ENCODE measurements around the gene MRPS2.

DNA sequence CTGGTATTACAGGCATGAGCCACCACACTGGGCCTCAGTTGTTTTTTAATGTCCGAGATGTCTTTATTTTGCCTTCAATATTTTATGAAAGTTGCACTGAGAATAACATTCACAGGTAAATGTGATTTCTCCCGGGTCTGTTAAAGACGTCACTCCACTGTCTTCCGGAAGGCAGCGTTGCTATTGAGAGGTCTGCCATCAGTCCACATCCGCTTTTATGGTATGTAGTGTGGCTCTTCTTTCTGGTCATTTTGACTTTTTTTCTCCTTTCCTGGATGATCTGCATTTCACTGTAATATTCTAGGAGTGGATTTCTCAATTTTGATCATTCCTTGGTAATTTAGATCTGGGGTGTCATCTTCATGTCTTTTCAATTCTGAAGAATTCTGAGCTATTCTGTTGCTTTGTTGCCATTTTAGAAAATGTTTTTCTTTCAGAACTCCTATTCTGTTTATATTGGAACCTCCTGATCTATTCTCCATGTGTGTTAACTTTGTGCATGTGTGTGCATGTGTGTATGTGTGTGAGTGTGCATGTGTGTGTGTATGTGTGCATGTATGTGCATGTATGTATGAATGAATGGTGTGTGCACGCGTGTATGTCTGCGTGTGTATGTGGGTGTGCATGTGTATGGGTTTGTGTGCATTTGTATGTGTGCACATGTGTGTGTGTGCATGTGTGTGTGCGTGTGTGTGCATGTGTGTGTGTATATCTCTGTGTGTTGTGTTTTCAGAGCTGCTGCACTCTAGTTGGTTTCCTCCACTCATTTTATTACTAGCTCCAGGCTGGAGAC lies 18.9 kb downstream of the MRPS2 start:
- TF ChIP-seq, protein P1, sequence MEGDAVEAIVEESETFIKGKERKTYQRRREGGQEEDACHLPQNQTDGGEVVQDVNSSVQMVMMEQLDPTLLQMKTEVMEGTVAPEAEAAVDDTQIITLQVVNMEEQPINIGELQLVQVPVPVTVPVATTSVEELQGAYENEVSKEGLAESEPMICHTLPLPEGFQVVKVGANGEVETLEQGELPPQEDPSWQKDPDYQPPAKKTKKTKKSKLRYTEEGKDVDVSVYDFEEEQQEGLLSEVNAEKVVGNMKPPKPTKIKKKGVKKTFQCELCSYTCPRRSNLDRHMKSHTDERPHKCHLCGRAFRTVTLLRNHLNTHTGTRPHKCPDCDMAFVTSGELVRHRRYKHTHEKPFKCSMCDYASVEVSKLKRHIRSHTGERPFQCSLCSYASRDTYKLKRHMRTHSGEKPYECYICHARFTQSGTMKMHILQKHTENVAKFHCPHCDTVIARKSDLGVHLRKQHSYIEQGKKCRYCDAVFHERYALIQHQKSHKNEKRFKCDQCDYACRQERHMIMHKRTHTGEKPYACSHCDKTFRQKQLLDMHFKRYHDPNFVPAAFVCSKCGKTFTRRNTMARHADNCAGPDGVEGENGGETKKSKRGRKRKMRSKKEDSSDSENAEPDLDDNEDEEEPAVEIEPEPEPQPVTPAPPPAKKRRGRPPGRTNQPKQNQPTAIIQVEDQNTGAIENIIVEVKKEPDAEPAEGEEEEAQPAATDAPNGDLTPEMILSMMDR (IDR thresholded peaks at IDR 0.05): no peak
- TF ChIP-seq POLR2A (IDR thresholded peaks at IDR 0.05): no peak
